ENCODE data around the gene COL5A2.

GRCh38 chr2:189217051-189217450 is 37.5 kb upstream of the COL5A2 start:
- TF ChIP-seq CTCF (IDR thresholded peaks at IDR 0.05; ENCODE audit: insufficient read depth, low read length, poor library complexity, severe bottlenecking) (no peak), EZH2phosphoT487 (conservative IDR thresholded peaks at IDR 0.05; ENCODE audit: low read length) (no peak)
